HepG2 (cell line): Measurements from ENCODE around the gene TAF6L. TPM values are rescaled to one million over a fixed set of nuclear protein-coding genes. Genes with fewer than 3 reads are reported as not detected.

ENCODE experiments used
- AHDC1 ChIP-seq: sonication (generic); formaldehyde crosslinking; IDR thresholded peaks from 2 replicates; pipeline ENCODE4 v1.5.1; 2020; ENCODE audit warnings: mild to moderate bottlenecking, missing genetic modification reagents, borderline replicate concordance
- BRCA1 ChIP-seq: sonication (generic); formaldehyde crosslinking; IDR thresholded peaks from 2 replicates; pipeline ENCODE4 v1.4.0; 2020; ENCODE audit warnings: missing genetic modification reagents
- RAD21 ChIP-seq: fragments of 450-650 bp; formaldehyde crosslinking; IDR thresholded peaks from 2 replicates; pipeline ENCODE4 v1.5.0; 2020; ENCODE audit warnings: mild to moderate bottlenecking
- SPEN ChIP-seq: sonication (generic); formaldehyde crosslinking; IDR thresholded peaks from 2 replicates; pipeline ENCODE4 v1.5.1; 2020; ENCODE audit warnings: low read depth, mild to moderate bottlenecking, missing genetic modification reagents
- TEF ChIP-seq: sonication (generic); formaldehyde crosslinking; IDR thresholded peaks from 2 replicates; pipeline ENCODE4 v1.5.0; 2020; ENCODE audit warnings: missing genetic modification reagents
- TOPORS ChIP-seq: sonication (generic); formaldehyde crosslinking; IDR thresholded peaks from 2 replicates; pipeline ENCODE4 v1.8.0; 2023; ENCODE audit warnings: mild to moderate bottlenecking, missing genetic modification reagents
- TSC22D2 ChIP-seq: sonication (generic); formaldehyde crosslinking; IDR thresholded peaks from 2 replicates; pipeline ENCODE4 v1.5.1; 2020; ENCODE audit warnings: missing genetic modification reagents, mild to moderate bottlenecking, borderline replicate concordance
- ZBTB10 ChIP-seq: sonication (generic); formaldehyde crosslinking; IDR thresholded peaks from 2 replicates; pipeline ENCODE4 v1.4.0; 2020; ENCODE audit warnings: missing genetic modification reagents, borderline replicate concordance
- ZFP36 ChIP-seq: fragments of 150-350 bp; IDR thresholded peaks from 2 replicates; pipeline ENCODE4 v1.6.1; 2018; ENCODE audit warnings: borderline replicate concordance, low read length, low read depth; ENCODE audit not compliant: partially characterized antibody
- ZFP36L1 ChIP-seq: sonication (generic); formaldehyde crosslinking; IDR thresholded peaks from 2 replicates; pipeline ENCODE4 v1.8.0; 2022; ENCODE audit warnings: mild to moderate bottlenecking, missing genetic modification reagents, moderate library complexity
- ZMYM3 ChIP-seq: sonication (generic); formaldehyde crosslinking; IDR thresholded peaks from 2 replicates; pipeline ENCODE4 v1.5.1; 2020; ENCODE audit warnings: mild to moderate bottlenecking, missing genetic modification reagents
- ZNF513 ChIP-seq: sonication (generic); formaldehyde crosslinking; conservative IDR thresholded peaks from 2 replicates; pipeline ENCODE4 v1.5.0; 2020; ENCODE audit warnings: missing genetic modification reagents
- ZNF562 ChIP-seq: sonication (generic); formaldehyde crosslinking; IDR thresholded peaks from 2 replicates; pipeline ENCODE4 v1.8.0; 2022; ENCODE audit warnings: missing genetic modification reagents, borderline replicate concordance
- ZNF720 ChIP-seq: sonication (generic); formaldehyde crosslinking; IDR thresholded peaks from 2 replicates; pipeline ENCODE4 v1.4.0; 2020; ENCODE audit warnings: missing genetic modification reagents
- polyA plus RNA-seq, 8 experiments: library from polyadenylated mRNA; depleted of rRNA in 3 of 8; stranded (reverse) in 7 of 8; unstranded in 1 of 8; fragments of >200 nt; fragmentation: Illumina TruSeq in 4 of 8; extraction: Trizol in 4 of 8; gene quantifications; 2 replicates each; pipeline versions ENCODE4 v1.2.1 to v1.2.3, GENCODE V29; 2011 to 2016; ENCODE audit warnings: low read depth in 4 of 8, missing spikeins in 1 of 8, mixed read lengths in 1 of 8; ENCODE audit not compliant: insufficient read depth in 1 of 8
- total RNA-seq, 5 experiments: library from RNA; depleted of rRNA; stranded (reverse); fragments of >200 nt; fragmentation: Illumina TruSeq; extraction: Trizol; gene quantifications; 2 replicates each; pipeline ENCODE4 v1.2.3, GENCODE V29; 2016; ENCODE audit warnings: low read depth in 1 of 5
- TF ChIP-seq, protein P1 (sequence below): sonication (generic); formaldehyde crosslinking; IDR thresholded peaks from 2 replicates; pipeline ENCODE4 v1.4.0; 2020; ENCODE audit warnings: mild to moderate bottlenecking, missing genetic modification reagents
- TF ChIP-seq, protein P2 (sequence below): sonication (generic); formaldehyde crosslinking; conservative IDR thresholded peaks from 2 replicates; pipeline ENCODE4 v1.4.0; 2020; ENCODE audit warnings: missing genetic modification reagents

TAF6L gene
- total and polyA plus RNA-seq, 2 of the 13 experiments (the other 11 are each of a cell fraction or from before 2014, with no cell fraction given) = 12.6 to 19.4 TPM

GRCh38 chr11:62791501-62792201 is 20.5 kb downstream of the TAF6L start, which contains the start of gene TMEM223 (continued):
- TF ChIP-seq ZNF513 (CRISPR knock-in tag) (no peak), AHDC1 (CRISPR knock-in tag) (no peak), ZMYM3 (CRISPR knock-in tag) (no peak; the same call in 1 of the 2 replicates), TSC22D2 (CRISPR knock-in tag) (0 out of 2 replicates have a peak, but pooled peaks have one; percentile 54), TEF (CRISPR knock-in tag) (no peak), SPEN (CRISPR knock-in tag) (peak; percentile 85; the same call in 1 of the 2 replicates), ZFP36L1 (CRISPR knock-in tag) (0 out of 2 replicates have a peak, but pooled peaks have one; percentile 86), ZFP36 (no peak), ZBTB10 (CRISPR knock-in tag) (no peak), TOPORS (CRISPR knock-in tag) (peak; percentile 38; the same call in 1 of the 2 replicates), ZNF720 (CRISPR knock-in tag) (no peak), ZNF562 (CRISPR knock-in tag) (no peak), BRCA1 (CRISPR knock-in tag) (no peak), RAD21 (CRISPR knock-in tag) (peak; percentile 62)
- TF ChIP-seq, protein P1, sequence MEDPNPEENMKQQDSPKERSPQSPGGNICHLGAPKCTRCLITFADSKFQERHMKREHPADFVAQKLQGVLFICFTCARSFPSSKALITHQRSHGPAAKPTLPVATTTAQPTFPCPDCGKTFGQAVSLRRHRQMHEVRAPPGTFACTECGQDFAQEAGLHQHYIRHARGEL = peak; percentile 54; the same call in 1 of the 2 replicates
- TF ChIP-seq, protein P2, sequence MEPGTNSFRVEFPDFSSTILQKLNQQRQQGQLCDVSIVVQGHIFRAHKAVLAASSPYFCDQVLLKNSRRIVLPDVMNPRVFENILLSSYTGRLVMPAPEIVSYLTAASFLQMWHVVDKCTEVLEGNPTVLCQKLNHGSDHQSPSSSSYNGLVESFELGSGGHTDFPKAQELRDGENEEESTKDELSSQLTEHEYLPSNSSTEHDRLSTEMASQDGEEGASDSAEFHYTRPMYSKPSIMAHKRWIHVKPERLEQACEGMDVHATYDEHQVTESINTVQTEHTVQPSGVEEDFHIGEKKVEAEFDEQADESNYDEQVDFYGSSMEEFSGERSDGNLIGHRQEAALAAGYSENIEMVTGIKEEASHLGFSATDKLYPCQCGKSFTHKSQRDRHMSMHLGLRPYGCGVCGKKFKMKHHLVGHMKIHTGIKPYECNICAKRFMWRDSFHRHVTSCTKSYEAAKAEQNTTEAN (CRISPR knock-in tag) = no peak
